SIG-M5 (cell line): ENCODE results near the gene SLC38A1.
"Not testable (repeated sequence)": the region's sequence is repeated elsewhere in the genome, so short reads cannot be mapped to it uniquely, and the experiment has no call there.

Source experiments
- DNase-seq: peaks from one replicate; lab custom pipeline; 2025; lab: John Stamatoyannopoulos, UW

Gene SLC38A1

DNA sequence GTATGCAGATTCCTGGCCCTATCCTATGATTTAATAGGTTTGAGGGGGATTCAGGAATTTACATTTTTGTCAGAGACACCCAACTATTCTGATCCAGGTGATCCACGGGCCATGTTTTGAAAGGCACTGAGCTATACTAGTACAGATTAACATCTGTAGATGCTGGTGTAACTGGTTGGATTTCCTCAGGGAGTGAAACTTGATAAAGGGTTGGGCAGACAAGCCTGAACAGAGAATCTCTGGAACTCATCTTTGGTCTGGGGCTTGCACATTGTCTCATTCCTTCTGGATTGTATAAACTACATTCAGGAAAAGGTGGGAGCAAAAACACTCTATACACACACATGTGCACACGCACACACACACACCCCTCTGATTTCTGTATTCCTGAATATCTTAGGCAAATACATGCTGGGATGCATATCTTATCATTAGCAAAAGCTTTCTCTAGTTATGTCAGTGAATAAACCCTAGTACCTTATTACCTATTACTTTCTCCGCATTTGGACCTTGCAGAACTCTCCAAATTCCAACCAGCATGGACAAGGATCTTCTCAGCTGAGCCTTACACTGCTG is 104.6 kb downstream of the SLC38A1 start:
- DNase-seq = no peak

DNA sequence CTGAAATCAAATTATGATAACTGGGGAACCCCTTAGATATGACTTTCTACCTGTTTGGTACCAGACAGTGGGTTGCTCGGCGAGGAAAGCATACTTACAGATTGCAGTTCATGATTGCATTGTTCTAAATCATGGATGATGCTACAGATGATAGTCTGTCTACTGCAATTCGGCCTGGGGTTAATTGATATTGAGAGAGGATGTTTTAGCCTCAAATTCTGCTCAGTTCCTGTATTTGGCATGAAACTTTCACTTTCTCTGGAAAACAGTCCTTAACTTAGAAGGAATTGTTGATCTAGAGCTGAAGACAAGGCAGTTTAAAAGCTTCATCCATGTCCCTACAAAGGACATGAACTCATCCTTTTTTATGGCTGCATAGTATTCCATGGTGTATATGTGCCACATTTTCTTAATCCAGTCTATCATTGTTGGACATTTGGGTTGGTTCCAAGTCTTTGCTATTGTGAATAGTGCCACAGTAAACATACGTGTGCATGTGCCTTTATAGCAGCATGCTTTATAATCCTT is 106.2 kb downstream of the SLC38A1 start:
- not testable (repeated sequence) for DNase-seq

DNA sequence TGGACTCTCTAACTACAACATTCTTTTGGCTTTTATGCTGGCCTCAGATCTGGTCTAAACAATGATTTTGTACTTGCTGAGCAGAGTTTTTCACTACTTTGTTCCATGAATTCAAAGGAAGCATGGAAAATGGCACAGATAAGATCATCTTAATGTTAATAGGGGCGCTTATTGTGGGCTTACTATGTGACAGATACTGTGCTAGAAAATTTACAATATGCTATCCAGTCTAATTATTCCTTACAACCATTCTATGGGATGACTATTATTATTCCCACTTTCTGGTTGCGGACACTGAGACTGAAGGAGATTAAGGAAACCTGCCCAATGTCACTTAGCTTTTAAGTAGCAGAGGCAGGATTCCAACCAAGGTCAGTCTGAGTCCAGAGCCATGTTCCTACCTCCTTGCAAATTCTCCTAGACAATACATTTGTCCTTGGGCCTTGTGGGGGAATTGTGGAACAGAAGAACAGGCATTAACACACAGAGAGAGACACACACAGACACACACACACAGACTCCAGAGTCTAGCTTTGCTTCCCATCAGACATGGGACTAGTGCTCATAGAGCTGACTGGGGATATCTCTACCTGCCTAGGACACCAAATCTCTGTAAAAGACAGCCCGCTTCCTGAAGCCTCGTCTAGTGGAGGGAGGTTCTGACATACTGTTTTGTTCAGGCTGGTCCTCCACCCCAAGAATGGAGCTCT is 107.7 kb downstream of the SLC38A1 start:
- DNase-seq = no peak

DNA sequence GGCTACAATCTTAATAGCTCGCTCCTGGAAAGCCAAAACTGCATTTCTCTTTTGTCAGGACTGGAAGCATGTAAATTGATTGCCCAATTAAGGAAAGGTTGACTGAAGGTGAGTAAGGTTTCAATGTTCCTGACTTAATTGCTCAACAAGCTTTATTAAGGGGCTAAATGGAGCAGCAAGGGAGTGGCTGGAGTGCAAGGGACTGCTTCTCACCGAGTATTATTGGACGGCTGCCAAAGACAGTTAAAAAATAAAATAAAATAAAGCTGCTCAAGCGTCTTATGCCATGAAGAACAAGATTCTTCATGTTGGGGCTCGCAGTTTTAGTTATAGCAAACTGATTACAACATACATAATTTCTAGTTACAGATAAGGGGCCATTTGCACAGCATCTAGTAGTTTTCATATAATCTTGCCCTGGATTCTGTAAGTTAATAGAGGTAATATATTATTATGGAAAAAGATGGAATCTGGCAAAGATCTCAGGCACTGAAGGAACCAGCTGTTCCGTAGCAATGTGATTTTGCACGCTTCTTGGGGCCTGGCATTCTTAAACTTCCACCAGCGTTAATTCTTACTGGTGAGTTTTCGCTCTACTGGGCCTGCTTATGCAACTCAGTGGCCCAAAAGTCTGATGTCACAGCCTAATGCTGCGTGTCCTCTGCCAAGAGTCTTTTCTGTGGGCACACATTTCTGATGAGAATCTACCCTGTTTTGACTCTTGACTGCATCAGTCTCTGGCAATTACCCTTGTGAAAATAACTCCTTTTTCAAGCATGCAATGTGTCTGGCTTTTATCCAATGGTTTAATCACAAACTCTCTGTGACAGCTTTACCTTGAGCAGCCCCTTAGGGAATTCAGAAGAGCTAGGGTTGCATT is 108.5 kb downstream of the SLC38A1 start:
- DNase-seq = no peak

DNA sequence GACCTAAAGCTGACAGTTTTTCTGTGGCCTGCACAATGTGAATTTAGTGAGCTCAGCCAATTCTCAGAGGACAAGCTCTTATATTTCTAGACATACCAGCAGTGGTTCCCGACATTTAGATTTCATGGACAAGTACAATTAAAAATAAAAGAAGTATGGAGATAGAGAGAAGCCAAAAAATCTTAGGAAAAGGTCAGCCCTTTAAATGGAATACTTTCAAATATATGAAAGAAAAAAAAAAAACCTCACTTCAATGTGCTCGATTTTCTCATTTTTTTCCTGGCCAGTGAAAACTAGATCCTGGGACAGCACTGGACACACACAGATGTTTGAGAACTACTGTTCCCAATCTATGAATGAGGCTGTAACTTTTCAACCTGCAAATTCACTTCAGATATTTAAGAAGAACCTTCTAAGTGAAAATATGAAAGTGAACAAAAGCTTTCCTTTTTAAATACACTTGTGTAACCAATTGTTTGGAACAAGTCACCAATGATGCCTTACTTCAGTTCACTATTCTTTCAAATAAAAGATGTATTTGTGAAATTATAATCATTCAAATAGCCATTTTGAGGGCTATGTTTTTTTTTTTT is 109.4 kb downstream of the SLC38A1 start:
- DNase-seq = no peak

DNA sequence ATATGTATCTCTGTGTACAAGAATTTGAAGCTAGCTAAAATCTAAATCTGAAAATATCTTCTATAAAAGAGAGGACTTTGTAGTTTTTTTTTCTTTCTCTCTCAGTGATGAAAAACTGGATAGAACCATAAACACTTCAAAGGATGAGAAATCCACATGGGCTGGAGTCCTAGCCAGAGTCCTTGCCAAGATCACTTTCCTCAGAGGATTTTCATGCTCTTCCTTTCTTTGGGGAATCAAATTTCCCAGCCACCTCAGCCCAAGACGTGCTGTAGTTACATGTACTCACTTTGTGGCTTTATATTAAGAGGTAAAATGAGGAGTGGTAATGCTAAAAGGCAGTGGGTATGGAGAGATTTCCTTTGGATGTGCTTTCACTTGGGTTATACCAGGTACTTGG is 110.3 kb downstream of the SLC38A1 start:
- no peak for DNase-seq

DNA sequence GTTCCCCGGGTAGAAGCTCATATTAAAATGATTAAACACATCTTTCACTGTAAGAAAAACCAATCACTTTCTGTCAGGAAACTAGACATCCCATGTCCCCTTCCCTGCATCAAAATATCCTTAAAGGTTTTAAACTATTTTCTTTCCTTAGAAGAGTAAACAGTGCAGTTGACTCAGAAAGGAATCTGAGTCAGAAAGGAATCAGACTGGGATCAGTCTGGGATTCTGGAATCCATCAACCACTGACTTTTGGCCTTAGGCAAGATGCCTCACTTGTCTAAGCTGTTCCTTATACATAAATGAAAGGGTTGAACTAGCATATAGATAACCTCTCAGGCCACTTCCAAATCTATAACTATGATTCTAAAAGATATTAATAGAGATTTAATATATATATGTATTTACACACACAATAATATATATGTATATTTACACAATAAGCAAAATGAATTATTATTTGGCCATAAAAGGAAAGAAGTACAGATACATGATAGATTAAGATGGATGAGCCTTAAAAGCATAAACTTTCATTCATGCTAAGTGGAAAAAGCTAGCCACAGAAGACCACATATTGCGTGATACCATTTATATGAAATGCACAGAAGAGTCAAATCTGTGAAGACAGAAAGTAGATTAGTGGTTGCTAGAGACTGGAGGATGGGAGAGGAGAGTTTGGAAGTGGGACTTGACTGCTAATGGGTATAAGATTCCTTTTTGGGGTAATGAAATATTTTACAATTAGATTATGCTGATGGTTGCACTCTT is 114.4 kb downstream of the SLC38A1 start:
- no peak for DNase-seq

DNA sequence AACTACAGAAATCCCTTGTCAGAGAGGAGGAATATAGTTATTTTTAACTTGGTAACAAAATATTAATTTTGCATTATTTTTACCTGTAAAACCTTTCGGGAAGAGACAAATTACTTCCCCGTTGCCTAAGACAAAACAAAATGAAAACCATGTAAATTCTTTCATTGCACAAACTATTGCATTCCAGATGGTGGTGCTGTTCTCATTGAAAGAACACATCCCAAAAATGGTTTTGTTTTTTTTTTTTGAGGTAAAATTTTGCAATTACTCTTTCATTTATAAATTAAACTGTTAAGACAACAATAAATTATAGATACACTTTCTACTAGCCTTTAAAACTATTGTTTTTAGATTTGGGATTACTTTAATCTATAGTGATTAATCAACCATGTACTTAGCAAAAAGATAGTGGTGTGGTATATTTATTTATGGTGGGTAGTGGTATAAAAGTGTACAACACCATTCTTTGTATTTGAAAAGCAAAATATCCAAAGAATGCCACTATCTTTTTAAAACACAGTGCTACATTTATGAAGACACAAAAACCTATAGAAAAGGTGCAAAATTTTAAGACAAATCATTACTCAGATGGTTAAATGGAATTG is 115.5 kb downstream of the SLC38A1 start:
- no peak for DNase-seq

DNA sequence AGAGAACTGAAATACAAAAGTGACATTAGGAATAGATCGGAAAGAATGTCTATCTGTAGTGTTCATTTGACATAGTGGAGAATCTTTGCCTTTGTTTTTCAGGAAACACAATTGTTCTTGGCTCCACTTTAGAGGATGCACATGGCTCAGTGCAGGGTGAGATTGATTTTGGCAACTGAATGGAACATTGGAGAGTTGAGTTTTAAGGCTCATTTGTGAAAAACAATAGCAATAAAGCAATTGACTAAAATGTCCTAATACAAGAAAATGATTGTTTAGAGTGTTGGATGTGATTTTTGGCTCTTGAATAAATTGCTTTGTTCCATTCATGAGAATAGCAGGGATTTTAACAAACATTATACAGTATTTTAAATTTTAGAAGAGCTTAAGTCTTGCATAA is 116.4 kb downstream of the SLC38A1 start:
- no peak for DNase-seq

DNA sequence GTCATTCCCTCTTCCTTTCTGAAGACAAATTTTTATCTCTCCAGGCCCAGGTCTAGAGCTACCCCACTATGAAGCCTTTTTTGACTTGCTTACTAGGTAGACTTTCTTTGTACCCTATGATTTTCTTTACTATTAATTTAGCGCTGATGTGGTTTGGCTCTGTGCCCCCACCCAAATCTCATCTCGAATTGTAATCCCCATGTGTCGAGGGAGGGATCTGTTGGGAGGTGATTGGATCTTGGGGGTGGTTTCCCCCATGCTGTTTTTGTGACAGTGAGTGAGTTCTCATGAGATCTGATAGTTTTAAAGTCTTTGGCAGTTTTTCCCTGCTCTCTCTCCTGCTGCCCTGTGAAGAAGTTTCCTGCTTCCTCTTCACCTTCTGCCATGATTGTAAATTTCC is 118.1 kb downstream of the SLC38A1 start:
- DNase-seq = no peak

DNA sequence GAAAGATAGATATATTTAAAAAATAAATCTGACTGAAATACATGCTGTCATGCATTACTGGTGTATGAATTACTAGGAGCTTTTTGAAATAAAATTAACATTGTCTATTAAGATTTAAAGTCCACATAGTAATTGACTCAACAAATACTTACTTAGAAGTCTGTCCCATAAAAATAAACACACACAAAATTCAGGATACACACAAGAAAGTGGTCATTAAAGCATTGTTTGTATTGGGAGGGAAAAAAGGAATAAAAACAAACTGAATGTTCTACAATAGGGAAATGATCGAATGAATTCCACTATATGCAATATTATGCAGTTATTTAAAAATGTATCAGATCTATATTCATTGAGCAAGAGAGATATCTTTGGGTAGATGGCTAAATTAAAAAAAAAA is 118.9 kb downstream of the SLC38A1 start:
- no peak for DNase-seq

DNA sequence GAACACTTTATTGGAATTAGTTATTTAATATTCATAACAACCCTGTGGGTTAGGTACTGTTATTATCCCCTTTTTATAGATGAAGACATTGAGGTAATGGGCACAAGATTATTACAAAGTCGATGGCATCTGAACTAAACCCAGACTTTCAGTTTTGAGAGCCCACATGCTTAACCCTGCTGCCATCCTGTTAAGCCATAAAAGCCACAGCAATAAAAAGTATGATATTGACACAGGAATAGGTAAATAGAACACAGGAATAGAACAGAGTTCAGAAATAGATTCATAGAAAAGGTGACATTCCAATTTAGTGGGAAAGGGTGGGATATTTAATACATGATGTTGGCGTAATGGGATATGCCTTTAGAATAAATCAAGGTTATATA is 119.8 kb downstream of the SLC38A1 start:
- no peak for DNase-seq

DNA sequence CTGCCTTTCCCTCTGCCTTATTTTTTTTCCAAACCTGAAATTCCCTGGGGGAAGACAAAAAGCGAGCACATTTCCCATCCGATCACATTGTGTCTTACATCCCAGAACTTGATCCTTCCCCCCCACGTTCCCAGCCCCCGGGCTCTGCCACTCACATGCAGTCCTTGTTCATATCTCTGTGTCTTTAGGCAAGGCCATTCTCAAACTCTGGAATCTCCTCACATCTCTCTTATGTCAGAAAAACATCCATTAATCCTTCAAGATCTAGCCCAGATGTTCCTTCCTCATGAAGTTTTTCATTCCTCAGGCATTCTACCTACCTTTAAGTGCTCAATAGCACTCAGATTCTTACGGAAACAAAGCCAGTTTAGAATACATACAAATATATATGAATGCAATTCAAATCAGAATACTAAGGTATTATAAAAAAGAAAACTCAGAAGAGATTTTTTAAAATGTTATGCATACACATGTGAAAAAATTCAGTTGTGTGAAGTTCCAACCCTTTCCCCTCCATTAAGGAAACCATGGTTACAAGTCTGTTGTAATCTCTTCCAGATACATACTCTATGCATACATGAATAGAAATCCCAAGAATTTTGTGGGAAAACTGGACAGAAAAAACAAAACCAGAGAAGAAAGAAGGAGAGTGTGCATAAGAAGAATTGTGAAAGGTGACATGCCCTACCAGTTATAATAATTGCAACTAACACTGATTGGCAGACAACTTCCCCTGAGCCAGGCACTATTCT is 120.3 kb downstream of the SLC38A1 start:
- no peak for DNase-seq

DNA sequence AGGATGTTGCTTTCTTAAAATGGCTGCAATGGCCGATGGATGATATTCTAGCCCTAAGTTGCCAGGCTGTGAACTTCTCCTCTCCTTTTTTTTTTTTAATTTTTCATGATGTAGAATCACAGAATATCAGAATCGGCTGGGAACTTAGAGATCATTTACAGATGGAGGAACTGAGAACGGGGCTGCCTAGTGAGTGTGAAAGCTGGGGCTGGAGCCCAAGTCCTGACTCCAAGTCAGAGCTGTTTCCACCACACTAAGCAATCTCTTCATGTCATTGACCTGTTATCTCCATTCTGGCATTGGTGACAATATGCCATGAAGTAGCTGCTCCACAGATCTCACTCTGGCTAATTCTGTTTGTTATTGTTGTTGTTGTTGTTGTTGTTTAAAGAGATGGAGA is 121.7 kb downstream of the SLC38A1 start:
- DNase-seq = no peak

DNA sequence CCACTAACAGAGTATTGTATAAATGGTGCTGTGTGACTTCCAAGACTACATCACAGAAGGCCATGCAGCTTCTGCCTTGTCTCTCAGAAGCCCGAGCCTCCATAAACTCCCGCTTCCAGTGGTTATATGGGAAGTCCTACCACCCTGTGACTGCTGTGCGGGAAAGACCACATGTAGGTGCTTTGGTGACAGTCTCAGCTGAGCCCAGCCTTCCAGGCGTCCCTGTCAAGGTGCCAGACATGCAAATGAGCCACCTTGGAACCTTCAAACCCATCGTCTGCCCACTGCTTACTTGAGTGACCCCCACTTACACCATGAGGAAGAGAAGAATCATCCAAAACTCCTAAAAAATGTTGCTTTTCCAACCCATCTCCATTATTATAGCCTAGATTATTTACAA is 123.0 kb downstream of the SLC38A1 start:
- DNase-seq = no peak

DNA sequence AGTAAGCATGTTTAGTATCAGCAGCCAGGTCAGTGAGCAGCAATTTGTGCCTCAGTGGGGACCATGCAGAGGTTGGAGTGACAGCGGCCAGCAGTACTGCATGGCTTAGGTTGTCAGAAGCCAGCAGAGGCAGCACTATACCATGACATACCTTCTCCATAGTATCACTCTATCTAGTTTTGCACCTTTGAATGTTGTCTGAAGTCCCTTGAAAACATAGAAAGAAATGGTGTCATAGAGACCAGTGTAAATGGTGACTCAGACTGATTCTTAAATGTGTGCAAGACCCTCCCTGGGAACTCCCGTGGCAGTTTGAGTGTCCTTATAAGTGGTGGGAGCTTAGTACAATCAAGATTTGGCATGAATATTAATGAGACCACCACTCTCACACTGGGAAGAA is 124.4 kb downstream of the SLC38A1 start:
- no peak for DNase-seq

DNA sequence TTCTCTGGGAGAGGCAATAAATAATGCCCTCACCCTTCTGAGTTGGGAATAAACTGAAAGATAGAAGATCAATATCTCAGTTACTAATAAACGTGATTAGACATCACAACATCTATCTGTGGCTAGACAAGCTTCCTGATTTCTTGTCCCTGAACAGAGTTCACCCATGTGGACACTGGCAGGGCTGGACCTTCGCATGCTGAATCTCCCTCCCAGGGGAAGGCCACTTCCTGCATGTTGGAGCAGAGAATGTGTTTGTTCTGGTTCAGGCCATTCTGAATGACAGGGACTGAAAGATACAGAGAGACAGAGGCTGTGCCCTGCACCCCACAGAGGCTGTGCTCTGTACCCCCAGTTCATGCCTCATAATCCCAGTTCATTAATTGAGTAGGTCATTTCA is 132.6 kb downstream of the SLC38A1 start:
- no peak for DNase-seq

DNA sequence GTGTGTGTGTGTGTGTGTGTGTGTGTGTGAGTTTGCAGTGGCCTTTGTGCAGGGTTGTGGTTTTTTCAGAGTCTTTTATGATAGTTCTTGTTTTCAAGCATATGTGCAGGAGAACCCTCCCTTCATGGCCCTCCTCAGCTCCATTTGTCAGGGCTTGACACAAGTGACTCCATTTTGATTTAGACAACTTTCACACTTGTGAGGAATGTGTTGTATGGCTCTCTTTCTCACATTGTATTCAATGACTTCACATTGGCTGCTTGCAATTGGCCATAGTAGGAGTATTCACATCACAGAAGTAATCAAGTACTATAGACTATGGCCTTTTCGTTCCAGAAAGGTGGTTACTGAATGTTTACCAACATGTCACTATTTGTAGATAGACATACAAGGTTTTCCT is 133.1 kb downstream of the SLC38A1 start:
- no peak for DNase-seq

DNA sequence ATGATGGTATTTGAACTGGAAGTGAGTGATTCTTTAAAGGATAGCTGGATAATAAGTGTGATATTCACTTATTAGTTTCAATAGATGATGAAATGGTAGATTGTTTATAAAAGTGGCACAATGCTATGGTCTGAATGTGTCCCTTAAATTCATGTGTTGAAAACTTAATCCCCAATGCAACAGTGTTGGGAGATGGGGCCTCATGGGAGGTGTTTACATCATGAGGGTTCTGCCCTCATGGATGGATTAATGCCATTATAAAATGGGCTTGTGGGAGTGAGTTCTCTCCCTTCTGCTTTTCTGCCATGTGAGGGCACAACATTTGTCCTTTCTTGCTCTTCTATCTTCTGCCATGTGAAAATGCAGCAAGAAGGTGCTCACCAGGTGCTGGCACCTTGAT is 134.0 kb downstream of the SLC38A1 start:
- DNase-seq = no peak

DNA sequence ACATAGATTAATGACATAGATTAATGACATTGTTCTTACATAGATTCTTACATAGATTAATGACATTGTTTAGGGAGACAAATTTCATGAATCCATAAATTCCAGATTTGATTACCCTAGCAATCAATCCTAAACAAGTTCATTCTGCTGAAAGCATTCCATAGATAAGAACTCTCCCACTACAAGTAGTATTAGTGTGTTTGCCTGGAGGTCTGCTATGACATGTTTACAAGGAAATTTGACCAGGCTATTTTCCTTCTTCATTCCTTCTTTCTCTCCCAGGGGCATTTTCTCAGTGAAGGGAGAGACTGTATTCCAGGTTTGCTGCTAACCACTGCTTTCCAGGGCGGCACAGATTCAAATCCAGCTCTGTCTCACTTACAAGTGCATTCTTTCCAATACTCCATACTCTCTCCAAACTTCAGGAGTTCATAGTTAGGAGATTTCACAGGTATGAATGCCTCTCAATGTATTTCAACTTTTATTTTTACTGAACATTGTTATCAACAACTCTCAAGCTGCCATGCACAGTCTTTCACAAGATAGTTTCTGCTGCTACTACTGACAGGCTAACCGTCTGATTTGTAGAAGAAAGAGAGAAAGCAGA is 134.5 kb downstream of the SLC38A1 start:
- DNase-seq = no peak
